GM21528 (cell line): Measurements from ENCODE around the gene DPP10.

Experiments used
- ATAC-seq: cut with Tn5 transposase; IDR thresholded peaks from one replicate; pipeline ENCODE4 v1.9.1; 2021; ENCODE audit warnings: mild to moderate bottlenecking, moderate library complexity; ENCODE audit not compliant: unreplicated experiment, low FRiP score

Gene DPP10

GRCh38 chr2:115771516-115771915 lies 1329.1 kb downstream of the DPP10 start:
- no peak for ATAC-seq

GRCh38 chr2:115774361-115774760 lies 1331.9 kb downstream of the DPP10 start:
- ATAC-seq: no peak

- ATAC-seq: no peak
Observed at GRCh38 chr2:115779085-115779632, 1336.7 kb downstream of the DPP10 start.

- no peak for ATAC-seq
Observed at GRCh38 chr2:115782286-115782685, 1339.8 kb downstream of the DPP10 start.

- ATAC-seq: no peak
Observed at GRCh38 chr2:115796078-115796477, 1353.6 kb downstream of the DPP10 start.

- no peak for ATAC-seq
Observed at GRCh38 chr2:115807276-115807675, 1364.8 kb downstream of the DPP10 start.

- no peak for ATAC-seq
Observed at GRCh38 chr2:115825912-115826311, 1383.5 kb downstream of the DPP10 start.

GRCh38 chr2:115833196-115833595 lies 1390.8 kb downstream of the DPP10 start:
- ATAC-seq: no peak

- ATAC-seq: no peak
Observed at GRCh38 chr2:115838539-115838938, 1396.1 kb downstream of the DPP10 start.

- ATAC-seq: no peak
Observed at GRCh38 chr2:115842306-115842705, 1399.9 kb downstream of the DPP10 start.

GRCh38 chr2:115848192-115848591 lies 1405.8 kb downstream of the DPP10 start:
- no peak for ATAC-seq

- no peak for ATAC-seq
Observed at GRCh38 chr2:115867024-115867423, 1424.6 kb downstream of the DPP10 start.

- ATAC-seq: no peak
Observed at GRCh38 chr2:115874427-115874826, 1432.0 kb downstream of the DPP10 start.

GRCh38 chr2:115880558-115880957 lies 1438.1 kb downstream of the DPP10 start:
- ATAC-seq: no peak

- no peak for ATAC-seq
Observed at GRCh38 chr2:115887209-115887776, 1444.9 kb downstream of the DPP10 start.
